K562 (cell line): ENCODE data around the gene ANXA3. TPM values are rescaled to one million over a fixed set of nuclear protein-coding genes. Genes with fewer than 3 reads are reported as not detected.

Source experiments
- ATAC-seq: fragments of 200-7000 bp; cut with Tn5 transposase; 3 replicates; pipeline ENCODE4 v1.9.1; 2020; ENCODE audit warnings: moderate library complexity
- BruUV-seq: library from RNA; stranded (reverse); fragments of 400-500 nt; replicated peaks from 2 replicates; lab custom pipeline; 2021; lab: Mats Ljungman, UMichigan
- CTCF ChIA-PET: fragments of 300-600 bp; formaldehyde crosslinking; extraction: SDS; loops from one replicate; lab custom pipeline; 2021; ENCODE audit warnings: low intra/inter-chr PET ratio; lab: Yijun Ruan, JAX
- POLR2A ChIA-PET: fragments of 300-600, 350-650 bp; sonication (Branson Sonifier 250); formaldehyde crosslinking; extraction: SDS; loops from one replicate; lab custom pipeline; 2021; ENCODE audit warnings: antibody characterized with exemption, inconsistent platforms; lab: Yijun Ruan, JAX
- DNase-seq, 4 experiments: peaks; one replicate each; pipeline versions ENCODE4 v3.0.0 to v3.0.0-alpha.2; 2011 to 2018; ENCODE audit warnings: low spot score in 3 of 4, mixed read lengths in 3 of 4; ENCODE audit errors: extremely low read depth in 1 of 4
- FAIRE-seq: peaks from 2 replicates; lab custom pipeline; 2011; peaks lifted over from hg19 to GRCh38; lab: Jason Lieb, UNC
- H2AFZ ChIP-seq: 2 replicates; pipeline ENCODE4 v1.6.0; 2011; ENCODE audit warnings: low read depth, low read length, control low read depth, inconsistent platforms
- H3K27ac ChIP-seq: fragments of 200-600 bp; 3 replicates; pipeline ENCODE4 v1.8.0; 2011; ENCODE audit warnings: low read depth, mild to moderate bottlenecking, control low read depth, inconsistent platforms, low read length, moderate library complexity, mixed read lengths; ENCODE audit errors: extremely low read depth
- H3K27me3 ChIP-seq, 2 experiments: fragments of 300-600 bp in 1 of 2; 2 replicates in 1 of 2; 3 replicates in 1 of 2; pipeline versions ENCODE4 v1.6.0 to v1.8.0; 2011; ENCODE audit warnings: inconsistent platforms in 2 of 2, low read length in 2 of 2, mild to moderate bottlenecking in 1 of 2, mixed read lengths in 1 of 2, moderate library complexity in 1 of 2; ENCODE audit not compliant: control insufficient read depth in 2 of 2, insufficient read depth in 2 of 2
- H3K36me3 ChIP-seq: fragments of 300-600 bp; 3 replicates; pipeline ENCODE4 v1.8.0; 2011; ENCODE audit warnings: mild to moderate bottlenecking, low read length, inconsistent platforms; ENCODE audit not compliant: control insufficient read depth, insufficient read depth
- H3K4me1 ChIP-seq, 2 experiments: fragments of 200-600 bp in 1 of 2; replicated peaks in 1 of 2; 2 replicates in 1 of 2; 3 replicates in 1 of 2; pipeline versions ENCODE4 v1.5.1 to v1.8.0; 2011; ENCODE audit warnings: inconsistent platforms in 2 of 2, low read length in 2 of 2, mild to moderate bottlenecking in 1 of 2, mixed read lengths in 1 of 2, moderate library complexity in 1 of 2; ENCODE audit not compliant: control insufficient read depth in 2 of 2, insufficient read depth in 2 of 2
- H3K4me2 ChIP-seq: 2 replicates; pipeline ENCODE4 v1.6.1; 2011; ENCODE audit warnings: low read length, control low read depth, inconsistent platforms, mixed read lengths; ENCODE audit not compliant: insufficient read depth
- H3K4me3 ChIP-seq: fragments of 200-600 bp; sonication (generic), shearing (Covaris generic); 2 replicates; pipeline ENCODE4 v1.5.1; 2016; ENCODE audit warnings: control low read depth, inconsistent platforms
- H3K79me2 ChIP-seq: fragments of 200-600 bp; 3 replicates; pipeline ENCODE4 v1.8.0; 2011; ENCODE audit warnings: low read length, inconsistent platforms; ENCODE audit not compliant: control insufficient read depth, insufficient read depth
- H3K9ac ChIP-seq, 2 experiments: 2 replicates each; pipeline versions ENCODE4 v1.6.0 to v1.6.1; 2011; ENCODE audit warnings: low read depth in 2 of 2, low read length in 2 of 2, control low read depth in 1 of 2, inconsistent platforms in 1 of 2, mild to moderate bottlenecking in 1 of 2, mixed read lengths in 1 of 2; ENCODE audit not compliant: insufficient read depth in 1 of 2
- H3K9me1 ChIP-seq: one replicate; pipeline ENCODE4 v1.6.0; 2011; ENCODE audit warnings: inconsistent platforms, mild to moderate bottlenecking, low read length, moderate library complexity; ENCODE audit not compliant: control insufficient read depth, insufficient read depth
- H3K9me3 ChIP-seq: replicated peaks from 2 replicates; pipeline ENCODE4 v1.5.1; 2011; ENCODE audit warnings: low read depth, low read length, inconsistent platforms; ENCODE audit not compliant: control insufficient read depth, insufficient read depth
- H4K20me1 ChIP-seq: replicated peaks from 2 replicates; pipeline ENCODE4 v1.6.1; 2011; ENCODE audit warnings: low read length, inconsistent platforms, mixed read lengths; ENCODE audit not compliant: control insufficient read depth, insufficient read depth
- COPS2 ChIP-seq: fragments of 450-650 bp; conservative IDR thresholded peaks from 2 replicates; pipeline ENCODE4 v1.6.1; 2016; ENCODE audit warnings: mild to moderate bottlenecking, moderate library complexity
- ELK3 ChIP-seq: fragments of 450-650 bp; formaldehyde crosslinking; IDR thresholded peaks from 2 replicates; pipeline ENCODE4 v1.4.0; 2020; ENCODE audit warnings: mild to moderate bottlenecking
- ESRRB ChIP-seq: fragments of 250-450 bp; sonication (Bioruptor Pico); IDR thresholded peaks from 2 replicates; pipeline ENCODE4 v1.5.0; 2020; ENCODE audit warnings: mild to moderate bottlenecking, moderate library complexity, borderline replicate concordance
- FIP1L1 ChIP-seq: fragments of 200-400 bp; formaldehyde crosslinking; IDR thresholded peaks from 2 replicates; pipeline ENCODE4 v1.6.1; 2018; ENCODE audit warnings: mild to moderate bottlenecking, low read depth, low read length; ENCODE audit not compliant: poor library complexity, severe bottlenecking
- HLTF ChIP-seq: fragments of 450-650 bp; IDR thresholded peaks from 2 replicates; pipeline ENCODE4 v1.6.1; 2016
- HOXB6 ChIP-seq: fragments of 250-450 bp; sonication (Bioruptor Pico); IDR thresholded peaks from 2 replicates; pipeline ENCODE4 v1.5.1; 2022; ENCODE audit warnings: mild to moderate bottlenecking, borderline replicate concordance
- JUN ChIP-seq, 2 experiments: sonication (generic) in 1 of 2; formaldehyde crosslinking in 1 of 2; IDR thresholded peaks; 2 replicates each; pipeline versions ENCODE4 v1.6.1 to v1.8.0; 2012 to 2022; ENCODE audit warnings: borderline replicate concordance in 2 of 2, mild to moderate bottlenecking in 2 of 2, improper control_type of control experiment in 1 of 2, low read depth in 1 of 2, low read length in 1 of 2, missing genetic modification reagents in 1 of 2
- NCOA4 ChIP-seq: fragments of 450-650 bp; IDR thresholded peaks from 2 replicates; pipeline ENCODE4 v1.6.1; 2018; ENCODE audit warnings: mild to moderate bottlenecking; ENCODE audit not compliant: partially characterized antibody
- NFIX ChIP-seq: fragments of 250-450 bp; sonication (Bioruptor Pico); IDR thresholded peaks from 2 replicates; pipeline ENCODE4 v1.4.0; 2020; ENCODE audit warnings: low read depth, mild to moderate bottlenecking, moderate library complexity
- SNIP1 ChIP-seq: fragments of 450-650 bp; IDR thresholded peaks from 2 replicates; pipeline ENCODE4 v1.7.1; 2017; ENCODE audit warnings: low read depth, mild to moderate bottlenecking
- ZNF165 ChIP-seq: fragments of 250-450 bp; sonication (Bioruptor Pico); IDR thresholded peaks from 2 replicates; pipeline ENCODE4 v1.4.0; 2020; ENCODE audit warnings: borderline replicate concordance
- ZNF76 ChIP-seq: fragments of 250-450 bp; sonication (Bioruptor Pico); IDR thresholded peaks from 2 replicates; pipeline ENCODE4 v1.4.0; 2020; ENCODE audit warnings: mild to moderate bottlenecking, moderate library complexity, borderline replicate concordance
- WGBS: fragments of 100-300 bp; shearing (Covaris generic); methylation state at CpG from one replicate; pipeline ENCODE4 v1.1.6; 2016; ENCODE audit warnings: low coverage, mixed read lengths; ENCODE audit not compliant: insufficient coverage; ENCODE audit errors: missing lambda C conversion rate; 5-methylcytosine and 5-hydroxymethylcytosine counted together
- in situ Hi-C: fragments of 300-500 bp; cut with MboI; formaldehyde crosslinking; loops from 4 replicates; pipeline ENCODE4 v1.15.0; 2018; ENCODE audit warnings: inconsistent platforms, mixed read lengths
- intact Hi-C: fragments of 100-400 bp; cut with micrococcal nuclease; formaldehyde crosslinking; loops from 2 replicates; pipeline ENCODE4 v1.14.2; 2022
- polyA plus RNA-seq, 8 experiments: library from polyadenylated mRNA; depleted of rRNA in 4 of 8; stranded (reverse) in 5 of 8; unstranded in 3 of 8; fragments of >200 nt; fragmentation: Nextera tagmentation in 2 of 8; fragmentation: Illumina TruSeq in 1 of 8; extraction: Ambion mirVana in 2 of 8; extraction: Trizol in 1 of 8; gene quantifications; 2 replicates each; pipeline versions ENCODE4 v1.2.1 to v1.2.3, GENCODE V29; 2011 to 2014; ENCODE audit warnings: inconsistent platforms in 1 of 8, missing spikeins in 1 of 8
- total RNA-seq, 7 experiments: library from RNA; depleted of rRNA in 6 of 7; stranded (reverse); fragments of >200 nt in 6 of 7; fragmentation: Illumina TruSeq in 2 of 7; extraction: Trizol in 2 of 7; gene quantifications; 2 replicates each; pipeline versions ENCODE4 v1.2.1 to v1.2.3, GENCODE V29; 2011 to 2021; ENCODE audit warnings: low replicate concordance in 1 of 7

The ANXA3 gene
- total and polyA plus RNA-seq, 9 of the 15 experiments (the other 6 are each of a cell fraction or from before 2014, with no cell fraction given), result 6.3 to 15.5 (median 9.8) TPM

GRCh38 chr4:78544678-78545077, 6.9 kb upstream of the ANXA3 start:
- CTCF ChIA-PET, result no interaction called here

More at GRCh38 chr4:78544678-78545077, 6.9 kb upstream of the ANXA3 start:
- H4K20me1 ChIP-seq, result no peaks in the 10 kb centered on the region
- H3K4me3 ChIP-seq, result no peak overlapping the region
- H3K36me3 ChIP-seq, result no peaks in the 10 kb centered on the region
- TF ChIP-seq ZNF76 (CRISPR knock-in tag) (no peak), ELK3 (CRISPR knock-in tag) (no peak), ZNF165 (CRISPR knock-in tag) (no peak), FIP1L1 (no peak), NCOA4 (no peak), NFIX (no peak), HLTF (no peak), COPS2 (no peak), JUN (IDR thresholded peaks at IDR 0.05; ENCODE audit: borderline replicate concordance, low read depth, low read length) (no peak), JUN (CRISPR knock-in tag; IDR thresholded peaks at IDR 0.05; ENCODE audit: borderline replicate concordance) (no peak), HOXB6 (CRISPR knock-in tag) (no peak), SNIP1 (no peak), ESRRB (CRISPR knock-in tag) (no peak)
- H3K9me1 ChIP-seq, result no peaks in the 10 kb centered on the region
- H3K4me2 ChIP-seq, result no peak overlapping the region
- H3K9me3 ChIP-seq, result no peaks in the 10 kb centered on the region
- H3K27me3 ChIP-seq, result peaks cover 5 to 6% of the 10 kb centered on the region in 2 experiments; a peak in 3 of 5 replicates
- H3K27ac ChIP-seq, result no peak overlapping the region
- H3K4me1 ChIP-seq, result no peaks in the 10 kb centered on the region; a peak in 1 of 5 replicates
- no TSS peak for BruUV-seq
- no peak overlapping the region for H3K9ac ChIP-seq
- intact Hi-C loops (no loop called here), in situ Hi-C loops (no loop called here)
- H2AFZ ChIP-seq, result no peak overlapping the region
- DNase-seq, result no peak
- WGBS, result 7% methylated on average over 2 of the region's 2 CpGs
- H3K79me2 ChIP-seq, result no peaks in the 10 kb centered on the region
- no peak for ATAC-seq
- POLR2A ChIA-PET, result interaction anchor here (0.8 kb wide), 1 partner anchor 9 kb away, joined by 3 read pairs; no protein-coding TSS in a partner anchor
- FAIRE-seq, result no peak
